K562 (cell line): Measurements from ENCODE around the gene MKRN1. TPM values are rescaled to one million over a fixed set of nuclear protein-coding genes. Genes with fewer than 3 reads are reported as not detected.

Source experiments
- AFF4 ChIP-seq: sonication (generic); formaldehyde crosslinking; IDR thresholded peaks from 2 replicates; pipeline ENCODE4 v1.8.0; 2023; ENCODE audit warnings: mild to moderate bottlenecking, missing genetic modification reagents
- BRD9 ChIP-seq: fragments of 450-650 bp; IDR thresholded peaks from 2 replicates; pipeline ENCODE4 v1.6.1; 2018; ENCODE audit warnings: low read depth; ENCODE audit not compliant: partially characterized antibody
- EZH2 ChIP-seq: IDR thresholded peaks from 2 replicates; pipeline ENCODE4 v1.6.1; 2012; ENCODE audit warnings: low read depth, mild to moderate bottlenecking, inconsistent platforms, low read length, borderline replicate concordance
- MTA3 ChIP-seq: fragments of 450-650 bp; formaldehyde crosslinking; IDR thresholded peaks from 2 replicates; pipeline ENCODE4 v1.6.1; 2017; ENCODE audit warnings: mild to moderate bottlenecking, borderline replicate concordance
- NEUROD1 ChIP-seq: fragments of 150-350 bp; IDR thresholded peaks from 2 replicates; pipeline ENCODE4 v1.6.1; 2014; ENCODE audit warnings: borderline replicate concordance, low read length, low read depth; ENCODE audit not compliant: partially characterized antibody
- PATZ1 ChIP-seq: fragments of 250-450 bp; sonication (Bioruptor Pico); IDR thresholded peaks from 2 replicates; pipeline ENCODE4 v1.5.0; 2020; ENCODE audit warnings: mild to moderate bottlenecking, borderline replicate concordance
- RAD51 ChIP-seq: fragments of 450-650 bp; IDR thresholded peaks from 2 replicates; pipeline ENCODE4 v1.7.1; 2016; ENCODE audit warnings: low read depth, mild to moderate bottlenecking, borderline replicate concordance
- SIRT6 ChIP-seq: IDR thresholded peaks from one replicate; pipeline ENCODE4 v1.6.1; 2012; ENCODE audit warnings: low read depth, mild to moderate bottlenecking, control low read depth, inconsistent platforms, low read length, moderate library complexity
- ZNF12 ChIP-seq: sonication (generic); formaldehyde crosslinking; IDR thresholded peaks from 2 replicates; pipeline ENCODE4 v1.4.0; 2020; ENCODE audit warnings: mild to moderate bottlenecking, missing genetic modification reagents
- ZNF3 ChIP-seq: fragments of 250-450 bp; sonication (Bioruptor Pico); IDR thresholded peaks from 2 replicates; pipeline ENCODE4 v1.5.0; 2021; ENCODE audit warnings: mild to moderate bottlenecking, moderate library complexity
- ZNF324 ChIP-seq: fragments of 250-450 bp; sonication (Bioruptor Pico); IDR thresholded peaks from 2 replicates; pipeline ENCODE4 v1.4.0; 2020; ENCODE audit warnings: mild to moderate bottlenecking
- ZNF592 ChIP-seq: fragments of 450-650 bp; IDR thresholded peaks from 2 replicates; pipeline ENCODE4 v1.6.1; 2017; ENCODE audit warnings: antibody characterized with exemption, mild to moderate bottlenecking
- polyA plus RNA-seq, 8 experiments: library from polyadenylated mRNA; depleted of rRNA in 4 of 8; stranded (reverse) in 5 of 8; unstranded in 3 of 8; fragments of >200 nt; fragmentation: Nextera tagmentation in 2 of 8; fragmentation: Illumina TruSeq in 1 of 8; extraction: Ambion mirVana in 2 of 8; extraction: Trizol in 1 of 8; gene quantifications; 2 replicates each; pipeline versions ENCODE4 v1.2.1 to v1.2.3, GENCODE V29; 2011 to 2014; ENCODE audit warnings: inconsistent platforms in 1 of 8, missing spikeins in 1 of 8
- total RNA-seq, 7 experiments: library from RNA; depleted of rRNA in 6 of 7; stranded (reverse); fragments of >200 nt in 6 of 7; fragmentation: Illumina TruSeq in 2 of 7; extraction: Trizol in 2 of 7; gene quantifications; 2 replicates each; pipeline versions ENCODE4 v1.2.1 to v1.2.3, GENCODE V29; 2011 to 2021; ENCODE audit warnings: low replicate concordance in 1 of 7
- TF ChIP-seq, protein P1 (sequence below): fragments of 250-450 bp; sonication (Bioruptor Pico); IDR thresholded peaks from 2 replicates; pipeline ENCODE4 v1.4.0; 2020
- TF ChIP-seq, protein P2 (sequence below): fragments of 250-450 bp; sonication (Bioruptor Pico); IDR thresholded peaks from 2 replicates; pipeline ENCODE4 v1.8.0; 2021; ENCODE audit warnings: borderline replicate concordance, mild to moderate bottlenecking, moderate library complexity; ENCODE audit not compliant: poor library complexity, severe bottlenecking

MKRN1 gene
- total and polyA plus RNA-seq, 9 of the 15 experiments (the other 6 are each of a cell fraction or from before 2014, with no cell fraction given) = 30.5 to 90.3 (median 76.0) TPM

- TF ChIP-seq ZNF12 (CRISPR knock-in tag) (0 out of 2 replicates have a peak, but pooled peaks have one; percentile 53), ZNF324 (CRISPR knock-in tag) (no peak; the same call in 1 of the 2 replicates), EZH2 (no peak), BRD9 (no peak), AFF4 (no peak), ZNF3 (no peak), PATZ1 (CRISPR knock-in tag) (no peak), RAD51 (0 out of 2 replicates have a peak, but pooled peaks have one; percentile 19), MTA3 (peak; percentile 58; the same call in 1 of the 2 replicates), SIRT6 (no peak), ZNF592 (no peak), NEUROD1 (no peak)
- TF ChIP-seq, protein P1, sequence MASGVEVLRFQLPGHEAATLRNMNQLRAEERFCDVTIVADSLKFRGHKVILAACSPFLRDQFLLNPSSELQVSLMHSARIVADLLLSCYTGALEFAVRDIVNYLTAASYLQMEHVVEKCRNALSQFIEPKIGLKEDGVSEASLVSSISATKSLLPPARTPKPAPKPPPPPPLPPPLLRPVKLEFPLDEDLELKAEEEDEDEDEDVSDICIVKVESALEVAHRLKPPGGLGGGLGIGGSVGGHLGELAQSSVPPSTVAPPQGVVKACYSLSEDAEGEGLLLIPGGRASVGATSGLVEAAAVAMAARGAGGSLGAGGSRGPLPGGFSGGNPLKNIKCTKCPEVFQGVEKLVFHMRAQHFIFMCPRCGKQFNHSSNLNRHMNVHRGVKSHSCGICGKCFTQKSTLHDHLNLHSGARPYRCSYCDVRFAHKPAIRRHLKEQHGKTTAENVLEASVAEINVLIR (CRISPR knock-in tag) = no peak
- TF ChIP-seq, protein P2, sequence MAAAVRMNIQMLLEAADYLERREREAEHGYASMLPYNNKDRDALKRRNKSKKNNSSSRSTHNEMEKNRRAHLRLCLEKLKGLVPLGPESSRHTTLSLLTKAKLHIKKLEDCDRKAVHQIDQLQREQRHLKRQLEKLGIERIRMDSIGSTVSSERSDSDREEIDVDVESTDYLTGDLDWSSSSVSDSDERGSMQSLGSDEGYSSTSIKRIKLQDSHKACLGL (CRISPR knock-in tag) = no peak
Measured at GRCh38 chr7:140517546-140518369, 38.5 kb upstream of the MKRN1 start (continued).
